ENCODE data around the gene AGT.

AGT gene

DNA sequence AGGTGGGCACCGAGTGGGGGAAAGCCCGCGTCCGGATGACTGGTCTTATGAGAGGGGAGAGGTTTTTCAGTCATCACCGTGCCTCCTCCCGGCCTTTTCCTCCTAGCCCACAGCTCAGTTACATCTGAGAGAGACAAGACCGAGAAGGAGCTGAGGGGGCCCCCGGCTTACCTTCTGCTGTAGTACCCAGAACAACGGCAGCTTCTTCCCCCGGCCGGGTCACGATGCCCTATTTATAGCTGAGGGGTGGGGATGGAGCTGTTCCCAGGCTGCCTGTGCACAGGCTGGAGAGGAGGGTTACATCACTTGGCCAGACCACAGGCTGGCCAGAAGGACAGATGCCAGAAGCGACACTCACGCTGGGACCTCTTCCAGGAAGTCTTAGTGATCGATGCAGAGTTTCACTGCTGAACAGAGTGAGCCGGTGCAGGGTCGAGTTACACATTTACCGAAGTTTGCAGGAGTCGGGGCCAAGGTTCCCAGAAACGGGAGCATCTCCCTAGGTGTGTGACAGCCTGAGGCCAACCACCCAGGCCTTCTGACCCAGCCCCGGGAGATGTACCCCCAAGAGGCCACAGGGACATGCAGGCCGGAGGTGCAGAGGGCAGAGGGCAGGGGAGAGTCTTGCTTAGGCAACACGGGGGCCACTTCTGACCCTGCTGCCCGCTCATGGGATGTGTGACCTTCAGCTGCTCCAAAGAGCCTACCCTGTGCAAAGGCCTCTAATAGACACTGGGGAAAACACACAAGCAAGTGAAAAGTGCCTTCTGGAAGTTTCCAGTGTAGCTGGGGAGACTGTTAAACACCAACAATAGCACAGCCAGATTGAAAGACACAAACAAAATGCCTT is at the start of gene AGT:
TSS of gene AGT (minus strand) at position 208 of the 850 bp plus-strand sequence. CDS start 3,299 bp downstream, outside the sequence.
- no peak for DNase-seq

- DNase-seq, result no peak
Observed at GRCh38 chr1:230761443-230762167, 47.7 kb upstream of the AGT start.

- no peak for DNase-seq
Observed at GRCh38 chr1:230760360-230760827, 46.5 kb upstream of the AGT start.

- no peak for DNase-seq
Observed at GRCh38 chr1:230759369-230760065, 45.6 kb upstream of the AGT start.

- no peak for DNase-seq
Observed at GRCh38 chr1:230758709-230759368, 44.9 kb upstream of the AGT start.

- no peak for DNase-seq
Observed at GRCh38 chr1:230757856-230758708, 44.2 kb upstream of the AGT start.

DNA sequence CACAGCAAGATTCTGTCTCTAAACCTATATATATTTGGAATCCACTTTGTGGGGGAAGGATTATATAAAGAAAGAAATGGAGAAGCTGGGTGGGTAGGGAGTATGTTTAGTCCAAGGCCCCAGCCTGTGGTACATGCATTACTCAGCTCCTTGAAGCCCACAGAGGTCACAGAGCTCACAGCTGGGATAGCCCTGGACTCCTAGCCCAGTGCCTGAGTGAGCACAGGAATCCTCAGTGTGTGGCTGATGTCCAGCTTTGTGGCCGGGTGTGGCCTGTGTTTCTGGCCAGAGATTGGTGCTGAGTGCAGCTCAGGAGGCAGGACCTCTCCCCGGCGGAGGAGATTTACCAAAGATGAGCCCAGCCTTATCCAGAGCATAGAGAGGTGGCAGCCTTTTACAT is 40.9 kb upstream of the AGT start:
- DNase-seq, result no peak

DNA sequence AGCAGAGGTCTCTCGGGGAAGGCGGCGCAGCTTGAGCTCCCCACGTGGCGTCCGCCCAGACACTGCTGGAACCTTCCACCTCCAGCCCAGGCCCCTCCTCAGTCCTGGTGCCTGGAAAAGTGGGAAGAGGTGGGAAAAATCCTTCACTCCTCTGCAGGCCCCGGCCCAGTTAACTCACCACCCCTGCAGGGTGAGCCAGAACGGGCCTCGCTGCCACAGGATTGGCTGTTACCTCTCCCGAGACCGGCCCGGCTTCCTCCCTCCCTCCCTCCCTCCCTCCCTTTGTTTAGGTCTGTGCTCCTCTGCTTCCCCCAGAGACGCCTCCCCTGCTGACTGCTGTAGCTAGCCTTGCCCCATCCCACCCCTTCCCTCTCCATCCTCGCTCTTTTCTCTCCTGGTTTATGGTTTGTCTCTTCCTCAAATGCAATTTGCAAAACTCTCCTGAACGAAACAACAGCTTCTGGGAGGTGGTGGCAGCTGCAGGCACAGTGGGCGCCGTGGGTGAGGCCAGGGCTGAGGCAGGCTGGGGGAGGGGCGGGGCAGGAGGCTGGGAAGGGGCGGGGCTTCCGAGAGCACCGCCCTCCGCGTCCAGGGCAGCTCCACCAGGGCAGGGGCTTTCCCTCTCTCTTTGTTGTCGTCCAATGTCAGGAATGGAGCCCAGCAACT is 39.8 kb upstream of the AGT start:
- peak; percentile 41 for DNase-seq

DNA sequence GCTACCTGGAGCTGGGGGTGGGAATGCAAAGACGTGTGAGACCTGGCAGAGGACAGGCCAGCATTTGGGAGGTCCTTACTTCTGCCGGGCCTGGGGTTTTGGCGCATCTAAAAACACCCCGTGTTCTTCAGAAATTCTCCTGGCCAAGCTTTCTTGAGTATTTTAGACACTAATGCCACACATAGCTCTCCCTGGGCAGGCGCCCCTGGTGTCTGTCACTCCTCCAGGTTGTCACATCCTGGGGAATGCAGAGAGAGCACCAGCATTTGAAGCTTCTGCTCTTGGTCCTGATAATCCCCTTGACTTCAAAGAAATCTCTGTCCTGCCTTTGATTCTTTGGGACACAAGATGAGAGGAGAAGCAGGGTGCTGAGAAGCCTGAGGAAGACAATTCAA is 39.3 kb upstream of the AGT start:
- DNase-seq, result no peak

- DNase-seq, result no peak
Observed at GRCh38 chr1:230752407-230752806, 38.5 kb upstream of the AGT start.

- no peak for DNase-seq
Observed at GRCh38 chr1:230750986-230751625, 37.2 kb upstream of the AGT start.

DNA sequence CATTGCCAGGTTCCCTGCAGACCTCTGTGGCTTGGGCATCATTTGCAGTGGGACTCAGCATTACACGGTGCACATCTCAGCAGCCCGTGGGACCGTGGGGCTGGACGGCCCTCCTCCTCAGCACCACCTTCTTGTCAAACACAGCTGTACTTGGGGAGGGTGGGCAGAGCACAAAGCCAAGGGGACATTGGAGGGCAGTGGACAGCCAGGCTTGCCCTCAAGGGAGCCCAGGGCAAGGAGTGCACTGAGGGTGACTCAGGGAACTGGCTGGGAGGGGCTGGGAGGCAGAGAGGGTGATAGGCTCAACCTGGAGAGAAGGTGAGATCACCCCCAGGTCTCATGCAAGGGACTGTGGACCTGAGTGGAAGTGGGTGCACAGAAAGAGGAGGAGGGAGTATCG is 36.7 kb upstream of the AGT start:
- DNase-seq, result no peak

- no peak for DNase-seq
Observed at GRCh38 chr1:230749635-230750034, 35.7 kb upstream of the AGT start.

DNA sequence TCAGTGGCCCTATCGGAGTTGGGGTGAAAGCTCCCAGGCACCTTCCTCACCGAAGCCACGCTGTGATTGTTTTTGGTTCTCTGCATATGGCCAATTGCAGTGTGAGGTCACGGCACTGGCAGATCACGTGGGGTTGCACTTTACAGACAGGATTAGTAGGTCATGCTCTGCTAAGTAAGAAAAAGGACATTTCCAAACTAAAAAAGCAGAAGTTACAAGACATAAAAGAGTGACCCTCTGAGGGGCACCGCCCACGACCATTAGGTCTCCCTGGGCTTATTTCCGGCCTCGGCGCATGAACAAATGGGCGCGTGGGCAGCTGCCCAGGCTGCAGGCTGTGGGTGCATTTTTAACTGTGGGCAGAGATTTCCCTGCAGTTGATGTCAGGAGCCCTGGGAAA is 35.2 kb upstream of the AGT start:
- DNase-seq, result no peak

DNA sequence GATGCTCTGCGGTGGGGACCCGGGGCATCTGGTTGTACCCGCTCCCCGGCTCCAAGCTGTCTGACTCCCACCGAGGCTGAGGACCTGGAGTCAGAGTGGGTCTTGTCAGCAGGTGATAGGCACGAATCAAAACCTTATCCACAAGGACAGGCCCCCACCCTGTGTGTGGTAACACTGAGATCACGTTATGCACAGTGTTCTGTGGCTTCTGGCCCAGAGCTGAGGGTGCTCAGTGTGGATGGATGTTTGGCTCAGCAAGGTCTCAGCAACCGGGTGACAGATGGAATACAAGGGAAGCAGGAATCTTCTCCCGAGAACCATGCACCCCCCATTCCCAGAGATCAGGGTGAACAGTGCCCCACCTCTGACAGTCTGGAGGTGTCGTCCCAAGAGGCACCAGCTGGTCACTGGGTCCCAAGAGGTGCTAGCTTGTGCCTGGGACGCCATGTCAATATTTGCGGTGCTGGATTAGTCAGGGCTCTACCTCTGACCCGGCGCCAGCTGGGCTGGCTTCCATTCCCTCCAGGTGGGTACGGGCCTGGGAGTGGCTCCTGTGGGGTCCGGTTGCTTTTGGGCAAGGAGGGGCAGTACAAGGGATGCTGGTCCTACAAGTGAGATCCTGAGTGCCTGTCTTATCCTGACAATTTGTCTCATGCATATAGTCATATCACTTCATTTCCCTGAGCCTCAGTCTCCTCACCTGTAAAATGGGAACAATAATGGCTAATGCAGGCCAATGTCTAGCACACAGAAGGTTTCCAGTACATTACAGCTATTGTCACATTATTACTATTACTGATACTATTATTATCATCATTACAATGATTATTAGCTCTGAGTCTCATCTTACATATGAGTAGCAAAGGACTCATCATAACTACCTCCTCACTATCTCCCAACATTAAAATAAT is 34.2 kb upstream of the AGT start:
- no peak for DNase-seq

DNA sequence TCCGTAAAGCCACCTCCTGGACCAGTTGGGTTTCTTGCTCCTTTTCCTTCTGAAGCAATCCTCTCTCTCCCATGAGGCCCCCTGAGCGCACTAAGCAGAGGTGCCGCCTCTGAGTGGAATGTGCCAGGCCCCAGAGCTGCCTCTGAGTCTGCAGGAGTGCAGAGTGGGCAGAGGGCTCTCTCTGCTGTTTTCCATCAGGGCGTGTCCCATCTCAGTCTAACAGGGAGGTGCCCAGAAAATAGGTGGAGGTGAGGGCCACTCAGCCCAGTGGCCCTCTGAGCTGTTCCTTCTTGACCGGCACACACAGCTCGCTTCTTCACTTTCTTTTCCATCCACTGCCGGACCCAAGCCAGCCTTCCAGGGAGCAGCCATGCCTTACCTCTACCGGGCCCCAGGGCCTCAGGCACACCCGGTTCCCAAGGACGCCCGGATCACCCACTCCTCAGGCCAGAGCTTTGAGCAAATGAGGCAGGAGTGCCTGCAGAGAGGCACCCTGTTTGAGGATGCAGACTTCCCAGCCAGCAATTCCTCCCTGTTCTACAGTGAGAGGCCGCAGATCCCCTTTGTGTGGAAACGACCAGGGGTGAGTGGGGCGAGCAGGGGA is 33.3 kb upstream of the AGT start, which contains the start of gene CAPN9:
TSS of gene CAPN9 (plus strand) at position 262 of the 604 bp plus-strand sequence. CDS start at position 371, 109 bp downstream.
- DNase-seq, result no peak

GRCh38 chr1:230746617-230747016 is 32.7 kb upstream of the AGT start:
- no peak for DNase-seq

DNA sequence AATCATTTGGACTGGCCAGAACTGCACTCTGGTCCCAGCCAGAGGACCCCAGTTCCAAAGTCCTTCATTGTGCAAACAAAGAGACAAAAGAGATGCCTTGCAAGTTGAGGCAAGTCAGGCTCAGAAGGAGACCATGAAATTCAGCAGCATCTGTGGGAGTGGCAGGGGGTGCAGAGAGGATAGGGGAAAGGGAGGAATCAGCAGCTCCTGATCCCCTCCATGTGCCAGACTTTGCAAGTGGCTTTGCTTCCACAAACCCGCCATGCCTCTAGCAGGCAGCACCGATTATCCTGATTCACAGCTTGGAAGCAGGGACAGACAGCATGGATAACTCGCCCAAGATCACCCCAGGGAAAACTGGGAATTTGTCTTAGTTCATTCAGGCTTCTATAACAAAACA is 31.1 kb upstream of the AGT start:
- no peak for DNase-seq

GRCh38 chr1:230744382-230744781 is 30.5 kb upstream of the AGT start:
- DNase-seq, result no peak
